Stimulated activated CD4-positive, alpha-beta T cell treated with anti-CD3 and anti-CD28 coated beads, Interleukin-15, amount 100 ng/mL, for 24 hours (primary cell): Measurements from ENCODE around the gene STK16.
A peak's percentile ranks its signal among the peaks of the same experiment; 100 is the strongest.
"Not testable (repeated sequence)": the region's sequence is repeated elsewhere in the genome, so short reads cannot be mapped to it uniquely, and the experiment has no call there.

Experiments used
- DNase-seq: peaks from one replicate; pipeline ENCODE4 v3.0.0-alpha.2; 2020

Gene STK16, protein sequence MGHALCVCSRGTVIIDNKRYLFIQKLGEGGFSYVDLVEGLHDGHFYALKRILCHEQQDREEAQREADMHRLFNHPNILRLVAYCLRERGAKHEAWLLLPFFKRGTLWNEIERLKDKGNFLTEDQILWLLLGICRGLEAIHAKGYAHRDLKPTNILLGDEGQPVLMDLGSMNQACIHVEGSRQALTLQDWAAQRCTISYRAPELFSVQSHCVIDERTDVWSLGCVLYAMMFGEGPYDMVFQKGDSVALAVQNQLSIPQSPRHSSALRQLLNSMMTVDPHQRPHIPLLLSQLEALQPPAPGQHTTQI

DNA sequence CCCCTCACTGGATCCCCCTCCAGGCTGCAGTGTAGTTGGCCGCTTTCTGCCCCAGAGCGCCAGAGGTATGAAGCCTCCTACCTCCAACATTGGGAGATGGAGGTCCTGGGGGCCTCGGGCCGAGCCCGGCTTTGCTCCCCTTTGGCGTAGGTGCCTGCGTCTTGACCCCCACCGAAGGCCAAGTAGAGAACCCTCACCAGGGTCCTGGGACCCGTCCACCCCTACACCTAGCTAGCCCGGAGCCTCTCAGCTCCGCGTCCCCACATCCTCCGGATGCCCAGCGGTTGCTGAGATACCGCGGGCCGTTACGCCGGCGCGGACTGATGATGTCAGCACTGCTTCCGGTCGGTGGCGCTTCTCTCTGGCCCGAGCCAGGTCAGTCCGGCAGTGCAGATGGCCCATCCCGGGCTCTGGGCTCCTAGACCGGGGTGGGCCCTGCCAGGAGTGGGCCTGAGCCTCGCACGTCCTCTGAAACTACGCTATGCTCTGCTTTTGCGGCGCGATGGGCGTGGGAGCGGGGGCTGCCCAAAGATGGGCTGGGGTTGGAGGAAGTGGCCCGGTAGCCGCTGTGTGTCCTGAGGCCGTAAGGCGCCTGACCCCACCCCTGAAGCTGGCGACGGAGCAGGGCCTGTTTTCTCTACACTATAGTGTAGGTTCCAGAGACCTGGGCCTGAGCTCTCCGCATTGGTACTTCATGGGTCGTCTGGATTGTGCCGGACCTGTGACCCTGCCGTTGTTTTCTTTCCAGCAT is at the start of gene STK16, which contains the start of gene GLB1L:
STK16 (plus strand) TSS at position 332 of the 751 bp plus-strand sequence. CDS start 521 bp downstream, outside the sequence.
GLB1L (minus strand) TSS at position 297 of the 751 bp plus-strand sequence. CDS start 1,871 bp downstream, outside the sequence.
- peak; percentile 92 for DNase-seq

DNA sequence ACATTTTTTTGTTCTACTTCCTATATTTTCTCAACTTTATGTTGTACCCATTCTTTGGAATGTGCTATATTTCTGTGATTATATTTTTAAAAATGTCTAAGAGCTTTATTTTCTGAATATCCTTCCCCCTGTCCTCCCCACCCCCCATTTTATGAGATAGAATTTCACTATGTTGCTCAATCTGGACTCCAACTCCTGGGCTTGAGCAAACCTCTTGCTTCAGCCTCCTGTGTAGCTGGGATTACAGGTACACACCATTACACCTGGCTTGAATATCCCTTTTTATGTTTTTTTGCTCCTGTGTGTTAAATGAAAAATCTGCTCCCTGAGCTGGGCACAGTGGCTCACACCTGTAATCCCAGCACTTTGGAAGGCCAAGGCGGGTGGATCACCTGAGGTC is 47.9 kb upstream of the STK16 start:
- no peak for DNase-seq

DNA sequence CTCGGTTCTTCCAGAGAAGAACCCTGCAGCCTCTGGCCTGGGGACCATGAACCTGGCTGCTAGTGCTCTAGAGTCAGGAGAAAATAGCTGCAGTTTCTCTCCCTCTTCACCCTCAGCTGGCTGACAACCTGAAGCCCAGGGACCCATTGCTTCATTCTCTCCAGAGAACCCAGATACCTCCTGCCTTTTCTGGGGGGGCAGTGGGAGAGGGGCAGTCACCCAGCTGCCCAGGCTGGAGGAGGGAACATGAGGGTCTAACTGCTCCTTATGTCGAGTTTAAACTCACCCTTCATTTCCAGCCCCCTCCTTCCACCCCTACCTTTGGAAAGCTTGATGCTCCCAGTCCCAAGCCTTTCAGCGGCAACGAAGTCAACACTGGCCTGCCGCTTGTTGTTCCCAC is 46.3 kb upstream of the STK16 start:
- no peak for DNase-seq

DNA sequence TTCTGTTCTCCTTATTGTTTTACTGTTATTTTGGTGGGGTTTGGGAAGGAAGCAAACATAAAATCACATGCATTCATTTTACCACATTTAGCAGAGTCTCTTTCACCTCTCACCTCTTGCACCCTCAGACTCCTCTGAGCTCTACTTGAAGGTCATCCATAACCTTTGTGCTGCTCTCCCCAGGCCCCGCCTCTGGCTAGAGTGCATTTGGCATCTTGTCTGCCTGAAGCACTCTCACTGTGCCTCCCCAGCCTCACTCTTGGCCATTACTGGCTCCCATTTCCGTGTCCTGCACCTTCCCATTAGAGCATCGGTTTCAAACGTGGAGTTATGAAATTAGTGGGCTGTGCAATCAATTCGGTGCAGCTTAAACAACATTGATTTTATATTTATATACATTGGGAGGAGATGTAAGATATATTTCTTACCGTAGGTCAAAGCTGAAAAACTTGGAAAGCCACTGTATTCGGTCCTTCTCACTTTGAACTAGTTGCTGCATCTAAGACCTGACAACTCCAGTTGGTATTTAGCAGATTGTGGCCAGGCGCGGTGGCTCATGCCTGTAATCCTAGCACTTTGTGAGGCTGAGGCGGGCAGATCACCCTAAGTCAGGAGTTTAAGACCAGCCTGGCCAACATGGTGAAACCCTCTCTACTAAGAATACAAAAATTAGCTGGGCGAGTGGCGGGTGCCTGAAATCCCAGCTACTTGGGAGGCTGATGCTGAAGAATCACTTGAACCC is 45.6 kb upstream of the STK16 start:
- no peak for DNase-seq

DNA sequence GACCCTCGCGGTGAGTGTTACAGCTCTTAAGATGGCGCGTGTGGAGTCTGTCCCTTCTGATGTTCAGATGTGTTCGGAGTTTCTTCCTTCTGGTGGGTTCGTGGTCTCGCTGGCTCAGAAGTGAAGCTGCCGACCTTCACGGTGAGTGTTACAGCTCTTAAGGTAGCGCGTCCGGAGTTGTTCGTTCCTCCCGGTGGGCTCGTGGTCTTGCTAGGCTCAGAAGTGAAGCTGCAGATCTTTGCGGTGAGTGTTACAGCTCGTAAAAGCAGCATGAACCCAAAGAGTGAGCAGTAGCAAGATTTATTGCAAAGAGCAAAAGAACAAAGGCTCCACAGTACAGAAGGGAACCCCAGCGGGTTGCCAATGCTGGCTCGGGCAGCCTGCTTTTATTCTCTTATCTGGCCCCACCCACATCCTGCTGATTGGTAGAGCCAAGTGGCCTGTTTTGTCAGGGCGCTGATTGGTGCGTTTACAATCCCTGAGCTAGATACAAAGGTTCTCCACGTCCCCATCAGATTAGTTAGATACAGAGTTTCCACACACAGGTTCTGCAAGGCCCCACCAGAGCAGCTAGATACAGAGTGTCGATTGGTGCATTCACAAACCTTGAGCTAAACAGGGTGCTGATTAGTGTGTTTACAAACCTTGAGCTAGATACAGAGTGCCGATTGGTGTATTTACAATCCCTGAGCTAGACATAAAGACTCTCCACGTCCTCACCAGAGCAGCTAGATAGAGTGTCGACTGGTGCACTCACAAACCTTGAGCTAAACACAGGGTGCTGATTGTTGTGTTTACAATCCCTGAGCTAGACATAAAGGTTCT is 44.6 kb upstream of the STK16 start:
- not testable (repeated sequence) for DNase-seq

DNA sequence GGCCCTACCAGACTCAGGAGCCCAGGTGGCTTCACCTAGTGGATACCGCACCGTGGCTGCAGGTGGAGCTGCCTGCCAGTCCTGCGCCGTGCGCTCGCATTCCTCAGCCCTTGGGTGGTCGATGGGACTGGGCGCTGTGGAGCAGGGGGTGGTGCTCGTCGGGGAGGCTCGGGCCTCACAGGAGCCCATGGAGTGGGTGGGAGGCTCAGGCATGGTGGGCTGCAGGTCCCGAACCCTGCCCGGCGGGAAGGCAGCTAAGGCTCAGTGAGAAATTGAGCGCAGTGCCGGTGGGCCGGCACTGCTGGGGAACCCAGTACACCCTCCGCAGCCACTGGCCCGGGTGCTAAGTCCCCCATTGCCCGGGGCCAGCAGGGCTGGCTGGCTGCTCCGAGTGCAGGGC is 43.9 kb upstream of the STK16 start:
- not testable (repeated sequence) for DNase-seq

DNA sequence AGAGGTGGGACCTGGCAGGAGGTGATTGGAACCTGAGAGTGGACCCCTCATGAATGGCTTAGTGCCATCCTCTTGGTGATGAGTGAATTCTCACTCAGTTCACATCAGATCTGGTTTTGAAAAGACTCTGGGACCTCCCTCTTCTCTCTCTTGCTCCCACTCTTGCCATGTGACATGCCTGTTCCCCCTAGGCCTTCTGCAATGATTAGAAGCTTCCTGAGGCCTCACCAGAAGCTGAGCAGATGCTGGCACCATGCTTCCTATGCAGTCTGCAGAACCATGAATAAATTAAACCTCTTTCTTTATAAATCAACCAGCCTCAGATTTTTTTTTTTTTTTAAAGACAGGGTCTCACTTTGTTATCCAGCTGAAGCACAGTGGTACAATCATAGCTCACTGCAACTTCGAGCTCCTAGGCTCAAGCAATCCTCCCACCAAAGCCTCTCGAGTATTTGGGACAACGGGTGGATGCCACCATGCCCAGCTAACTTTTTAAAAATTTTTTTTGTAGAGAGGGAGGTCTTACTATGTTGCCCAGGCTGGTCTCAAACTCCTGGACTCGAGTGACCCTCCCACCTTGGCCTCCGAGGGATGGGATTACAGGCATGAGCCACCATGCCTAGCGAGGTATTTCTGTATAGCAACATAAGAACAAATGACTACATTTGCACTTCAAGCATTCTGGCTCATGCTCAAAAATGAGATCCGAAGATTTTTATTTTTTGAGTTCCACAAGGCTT is 40.7 kb upstream of the STK16 start:
- no peak for DNase-seq

DNA sequence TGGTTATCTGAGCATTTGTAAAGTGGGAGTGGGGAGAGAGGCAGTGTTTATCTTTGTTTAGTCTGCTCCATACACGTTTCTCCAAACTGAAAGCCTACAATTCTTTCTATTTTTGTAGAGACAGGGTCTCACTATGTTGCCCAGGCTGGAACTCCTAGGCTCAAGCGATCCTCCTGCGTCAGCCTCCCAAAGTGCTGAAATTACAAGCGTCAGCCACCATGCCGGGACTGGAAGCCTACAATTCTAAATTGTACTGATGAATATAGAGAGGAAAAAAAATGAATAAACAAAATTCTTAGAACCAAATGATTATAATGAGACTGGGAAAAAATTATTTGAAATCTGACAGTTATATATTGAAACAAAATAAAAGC is 40.1 kb upstream of the STK16 start:
- no peak for DNase-seq

DNA sequence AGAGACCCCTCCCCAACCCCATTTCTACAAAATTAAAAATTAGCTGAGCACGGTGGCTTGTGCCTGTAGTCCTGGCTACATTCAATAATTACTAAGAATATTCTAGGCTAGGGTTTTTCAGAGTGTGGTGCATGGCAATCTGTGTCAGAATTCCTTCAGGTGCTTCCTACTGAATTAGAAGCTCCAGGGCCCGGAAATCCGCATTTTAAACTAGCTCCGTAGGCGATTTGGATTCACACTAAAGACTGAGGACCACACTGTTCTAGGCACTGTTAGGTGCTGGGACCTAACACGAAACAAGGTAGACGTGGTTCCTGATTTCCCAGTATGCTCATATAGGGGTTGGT is 39.3 kb upstream of the STK16 start:
- no peak for DNase-seq

DNA sequence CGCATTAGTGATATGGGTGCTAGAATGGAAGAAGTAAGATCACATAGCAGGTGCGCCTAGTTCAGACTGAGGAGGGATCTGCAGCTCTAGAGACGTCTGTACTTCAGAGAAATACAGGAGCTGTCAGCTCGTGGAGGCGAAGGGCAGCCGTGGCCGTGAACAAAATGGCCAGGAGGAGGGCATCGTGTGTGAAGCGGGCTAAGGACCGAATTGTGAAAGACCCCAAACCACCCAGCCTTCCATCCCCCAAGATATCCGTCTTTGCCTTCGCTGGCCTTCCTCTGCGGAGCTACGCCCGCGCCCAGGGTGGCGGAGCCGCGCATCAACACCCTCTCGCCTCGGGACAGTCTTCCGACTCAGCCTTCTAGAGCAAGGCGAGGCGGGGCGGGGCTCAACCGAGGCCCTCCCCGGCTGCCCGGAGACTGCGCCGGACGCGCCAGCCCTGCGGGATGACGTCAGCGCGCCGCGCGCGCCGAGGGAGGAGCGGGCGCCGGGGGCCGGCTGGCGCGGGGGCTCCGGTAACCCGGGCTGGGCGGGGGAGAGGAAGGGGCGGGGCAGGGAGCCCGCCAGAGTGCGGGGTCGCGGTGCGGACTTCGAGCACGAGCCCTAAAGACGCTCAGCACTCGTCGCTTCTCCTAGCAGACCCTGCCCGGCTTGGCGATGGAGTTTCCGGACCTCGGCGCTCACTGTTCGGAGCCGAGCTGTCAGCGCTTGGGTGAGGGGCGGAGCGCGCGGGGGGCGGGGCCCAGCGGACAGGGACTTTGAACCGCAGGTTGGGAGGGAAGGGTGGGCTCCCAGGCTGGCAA is 38.7 kb upstream of the STK16 start, which contains the start of gene ZFAND2B:
ZFAND2B (plus strand) TSS at position 455 of the 806 bp plus-strand sequence; CDS start at position 661, 206 bp downstream.
- peak; percentile 96 for DNase-seq

DNA sequence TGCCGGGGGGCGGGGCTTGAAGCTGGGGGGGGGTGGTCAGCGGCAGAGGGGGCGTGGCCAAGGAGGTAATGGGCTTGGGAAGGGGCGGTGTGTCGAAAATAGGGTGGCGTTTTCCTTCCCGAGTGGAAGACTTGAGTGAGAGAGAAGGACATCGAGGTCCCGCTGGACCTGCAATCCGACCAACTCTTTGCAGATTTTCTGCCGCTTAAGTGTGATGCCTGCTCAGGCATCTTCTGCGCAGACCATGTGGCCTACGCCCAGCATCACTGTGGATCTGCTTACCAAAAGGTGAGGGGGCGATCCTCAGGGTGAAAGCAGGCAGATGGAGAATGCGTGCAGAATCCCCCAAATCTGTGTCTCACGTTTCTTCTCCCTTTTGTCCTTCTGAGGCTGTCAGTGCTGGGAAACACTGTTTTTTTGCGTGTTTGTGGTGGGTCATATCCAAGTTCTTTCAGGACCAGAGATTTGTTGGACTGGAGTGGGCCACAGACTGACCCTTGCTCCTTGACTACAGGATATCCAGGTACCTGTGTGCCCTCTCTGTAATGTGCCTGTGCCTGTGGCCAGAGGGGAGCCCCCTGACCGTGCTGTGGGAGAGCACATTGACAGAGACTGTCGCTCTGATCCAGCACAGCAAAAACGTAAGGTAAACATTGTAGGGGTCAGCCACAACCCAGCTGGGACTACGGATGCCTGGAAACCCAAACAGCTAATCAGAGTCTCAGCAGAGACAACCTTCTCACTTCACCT is 38.0 kb upstream of the STK16 start:
- DNase-seq = no peak

DNA sequence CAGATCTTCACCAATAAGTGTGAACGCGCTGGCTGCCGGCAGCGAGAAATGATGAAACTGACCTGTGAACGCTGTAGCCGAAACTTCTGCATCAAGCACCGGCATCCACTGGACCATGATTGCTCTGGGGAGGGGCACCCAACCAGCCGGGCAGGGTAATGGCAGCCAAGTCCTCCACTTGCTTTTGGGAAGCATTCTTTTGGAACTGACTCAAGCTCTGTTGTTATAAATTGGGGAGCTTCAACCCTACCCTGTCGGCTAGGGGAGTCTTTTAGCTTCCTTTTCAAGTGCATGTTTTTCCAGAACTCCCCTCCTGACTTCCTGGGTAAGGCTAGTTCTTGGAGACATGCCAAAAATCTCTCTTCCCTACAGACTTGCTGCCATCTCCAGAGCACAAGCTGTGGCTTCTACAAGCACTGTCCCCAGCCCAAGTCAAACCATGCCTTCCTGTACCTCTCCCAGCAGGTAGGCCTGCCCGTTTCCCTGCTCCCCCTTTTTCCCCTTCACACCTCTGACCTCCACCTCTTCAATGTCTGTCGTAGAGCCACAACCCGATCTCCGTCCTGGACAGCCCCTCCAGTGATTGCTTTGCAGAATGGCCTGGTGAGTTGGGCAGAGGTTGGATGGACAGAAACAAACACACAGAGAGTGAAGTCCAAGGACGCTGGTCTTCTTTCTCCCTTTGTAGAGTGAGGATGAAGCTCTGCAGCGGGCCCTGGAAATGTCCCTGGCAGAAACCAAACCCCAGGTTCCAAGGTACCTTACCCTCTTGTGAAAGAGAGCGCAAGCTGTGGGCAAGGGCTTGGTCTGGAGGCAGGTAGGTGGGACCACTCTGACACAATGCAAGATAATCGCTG is 37.2 kb upstream of the STK16 start:
- no peak for DNase-seq

DNA sequence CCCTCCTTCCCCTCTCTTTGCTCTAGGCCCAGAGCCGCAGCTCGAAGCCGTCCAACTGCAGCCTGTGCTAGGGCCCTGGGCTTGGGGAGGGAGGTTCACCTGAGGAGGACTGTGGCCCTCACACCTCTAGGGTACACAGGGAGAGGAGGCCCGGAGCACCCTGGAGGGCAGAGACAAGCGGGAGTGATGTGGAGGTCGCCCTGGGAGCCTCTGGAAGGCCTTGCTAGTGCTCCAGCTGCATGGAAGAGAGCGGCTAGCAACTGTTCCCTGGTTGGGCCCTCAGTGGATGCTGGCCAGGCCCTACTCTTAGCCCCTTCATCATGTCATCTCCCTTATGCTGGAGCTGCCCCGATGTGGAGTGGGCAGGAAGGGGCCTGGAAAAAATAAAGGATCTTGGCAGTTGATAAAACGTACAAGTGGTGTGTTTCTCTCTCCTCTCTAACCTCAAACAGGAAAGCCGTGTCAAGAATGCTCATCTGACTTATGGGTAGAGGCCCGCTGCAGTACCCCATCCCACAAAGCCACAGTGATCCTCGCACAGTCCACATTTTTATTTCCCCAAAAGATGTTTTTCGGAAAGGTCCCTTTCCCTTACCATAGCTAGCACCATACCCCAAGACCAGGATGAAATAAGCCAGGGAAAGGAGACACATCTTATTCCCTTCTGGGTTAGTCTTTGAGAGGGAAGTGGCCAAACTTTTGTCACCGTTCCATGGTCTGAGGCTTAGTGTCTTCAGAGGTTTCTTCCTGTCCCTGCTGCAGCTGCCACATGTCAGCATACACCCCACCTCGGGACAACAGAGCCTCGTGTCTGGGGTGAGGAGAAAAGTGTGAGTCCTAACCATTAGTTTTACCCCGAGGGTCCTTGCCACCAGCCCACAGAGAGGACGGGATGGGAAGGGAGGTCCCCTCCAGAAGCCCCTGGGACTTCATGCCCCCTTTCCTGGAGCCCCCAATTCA is 35.8 kb upstream of the STK16 start:
- no peak for DNase-seq

DNA sequence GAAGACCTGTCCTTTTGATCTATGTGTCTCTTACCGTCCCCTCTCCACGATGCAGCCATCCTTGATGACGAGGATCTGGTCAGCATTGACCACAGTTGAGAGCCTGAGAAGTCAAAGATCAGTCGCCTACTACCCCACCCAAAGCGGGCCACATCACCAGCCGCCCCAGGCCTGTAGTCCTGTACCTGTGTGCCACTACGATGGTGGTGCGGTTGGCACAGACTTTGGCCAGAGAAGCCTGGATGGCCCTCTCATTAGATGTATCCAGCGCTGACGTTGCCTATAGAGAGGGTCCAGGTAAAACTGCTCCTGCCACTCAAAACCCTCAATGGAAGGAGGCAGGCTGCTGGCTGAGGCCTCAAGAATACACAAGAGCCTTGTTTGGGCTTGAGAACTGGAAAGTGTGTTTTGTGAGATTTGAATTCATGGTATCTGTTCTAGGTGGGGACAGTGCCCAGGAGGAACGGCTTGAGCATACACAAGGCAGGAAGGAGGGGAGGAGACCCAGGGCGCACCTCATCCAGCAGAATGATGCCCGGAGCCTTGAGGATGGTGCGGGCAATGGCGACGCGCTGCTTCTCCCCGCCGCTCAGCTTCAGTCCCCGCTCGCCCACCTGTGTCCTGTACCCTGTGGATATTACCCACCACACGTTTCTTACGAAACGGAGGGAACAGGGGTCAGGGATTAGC is 34.9 kb upstream of the STK16 start:
- DNase-seq = no peak

DNA sequence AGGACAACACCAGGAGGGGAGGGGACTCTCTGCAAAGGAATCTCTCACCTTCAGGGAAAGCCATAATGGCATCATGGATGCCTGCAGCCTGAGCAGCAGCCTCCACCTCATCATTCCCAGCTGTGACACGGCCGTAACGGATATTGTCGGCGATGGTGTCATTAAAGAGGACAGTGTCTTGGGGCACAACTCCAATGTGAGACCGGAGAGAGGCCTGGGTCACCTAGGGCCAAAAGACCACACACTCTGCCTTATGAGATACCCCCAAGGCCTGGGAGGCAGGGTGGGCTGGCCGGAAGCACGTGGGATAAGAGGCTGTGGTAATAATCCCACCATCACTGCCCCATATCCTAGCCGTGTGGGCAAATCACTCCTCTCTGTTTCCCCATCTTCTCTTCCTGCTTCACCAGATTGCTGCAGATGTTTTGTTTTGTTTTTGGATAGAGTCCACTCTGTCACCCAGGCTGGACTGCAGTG is 34.4 kb upstream of the STK16 start:
- no peak for DNase-seq

DNA sequence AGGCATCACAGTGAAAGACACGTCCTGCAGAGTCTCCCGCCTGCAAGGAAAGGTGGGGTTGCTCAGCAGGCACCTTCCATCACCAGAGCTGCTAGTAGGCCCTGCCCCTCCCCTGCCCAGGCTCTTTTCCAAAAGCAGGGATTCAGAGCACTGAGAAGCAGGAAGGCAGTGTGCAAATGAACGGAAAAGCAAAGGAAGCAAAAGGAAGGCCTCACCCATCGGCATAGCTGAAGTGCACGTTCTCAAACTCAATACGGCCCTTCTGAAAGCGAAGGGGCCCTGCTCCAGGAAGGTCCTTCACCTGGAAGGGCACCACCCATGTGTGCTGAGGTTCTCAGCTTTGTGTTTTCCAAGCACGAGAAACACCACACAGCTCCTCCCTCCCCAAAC is 32.3 kb upstream of the STK16 start:
- no peak for DNase-seq

DNA sequence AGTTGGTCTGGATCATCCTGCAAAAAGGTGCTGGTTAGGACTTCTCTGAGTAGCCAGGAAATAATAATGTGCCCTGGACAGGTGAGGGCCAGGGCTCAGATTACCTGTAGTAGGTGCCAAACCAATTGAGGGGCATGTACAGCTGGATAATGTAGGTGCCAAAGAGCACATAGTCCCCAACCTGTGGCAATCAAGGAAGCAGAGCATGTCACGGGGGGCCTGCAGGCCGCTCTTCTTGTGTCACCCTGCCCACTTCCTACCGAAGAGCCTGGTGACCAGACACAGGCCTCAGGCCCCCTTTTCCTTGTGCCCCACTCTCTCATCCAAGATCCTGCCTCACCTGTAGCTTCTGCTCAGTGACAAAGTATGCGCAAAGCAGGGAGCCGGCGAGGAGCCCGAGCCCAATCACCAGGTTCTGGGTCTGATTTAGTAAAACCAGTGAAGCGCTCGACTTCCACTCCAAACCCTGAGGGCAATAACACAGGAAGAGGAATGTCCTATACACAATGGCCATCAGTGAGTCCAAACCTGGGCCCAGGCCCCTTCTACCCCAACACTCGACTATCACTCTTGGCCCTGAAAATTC is 31.7 kb upstream of the STK16 start:
- no peak for DNase-seq
